ENCODE measurements around the gene GREM2. TPM values are rescaled to one million over a fixed set of nuclear protein-coding genes. Genes with fewer than 3 reads are reported as not detected.

GREM2 gene
- 1 to 10 TPM in 2 of 5 donors, under 1 TPM in 3; 0.23 to 2.9 (median 0.98) TPM for total RNA-seq
- 1.5 TPM for total RNA-seq (2013)
- 0 to 4.2 (median 0.98) reads per million in 29 experiments for total RNA-seq

GRCh38 chr1:240611619-240612480 is at the start of gene GREM2:
Gene GREM2, minus strand, starts transcription at chr1:240612155. Its CDS starts 118,680 bp downstream, at chr1:240493475.
- CTCF ChIA-PET = interaction anchor here in 1 of 2 donors (0.7 kb wide), 1 partner anchor 10 kb away, joined by 4 read pairs; no protein-coding TSS in a partner anchor
- Mint-ChIP-seq H3K4me1 (peaks cover 22 to 49% (median 42%) of the 10 kb centered on the region in 3 donors), H3K27me3 (peaks cover 15 to 32% of the 10 kb centered on the region in 2 donors), H3K9me3 (no peaks in the 10 kb centered on the region), H3K27ac (peak within 1 kb of the TSS; percentile 81 to 88), H3K36me3 (no peaks in the 10 kb centered on the region), H3K4me3 (peak within 1 kb of the TSS; percentile 71 to 89 (median 88))
- H3K9me3 ChIP-seq = no peaks in the 10 kb centered on the region
- H3K4me1 ChIP-seq (ENCODE audit: control insufficient read depth in 1 of 2, extremely low read depth in 1 of 2, insufficient read depth in 2 of 2, low read length in 2 of 2) = peaks cover 0 to 9% of the 10 kb centered on the region in 2 experiments
- peak within 1 kb of the TSS; percentile 50 for H3K27ac ChIP-seq (ENCODE audit: low read length)
- H3K4me3 ChIP-seq (ENCODE audit: control insufficient read depth in 1 of 2, extremely low read depth in 1 of 2, low read length in 1 of 2) = peak within 1 kb of the TSS; percentile 62
- DNase-seq = peak in 30 of 35 experiments; percentile 0 to 49 (median 12)
- POLR2A ChIA-PET = no interaction called here
- no peaks in the 10 kb centered on the region for H3K36me3 ChIP-seq (ENCODE audit: control insufficient read depth in 2 of 2, extremely low read depth in 1 of 2, insufficient read depth in 1 of 2, low read length in 1 of 2)
- peaks cover 6 to 15% of the 10 kb centered on the region in 2 experiments for H3K27me3 ChIP-seq (replicated peaks in 1 of 2; ENCODE audit: control insufficient read depth in 2 of 2, extremely low read depth in 1 of 2, insufficient read depth in 2 of 2, low read length in 1 of 2)
- peak; percentile 52 to 73 (median 64) for ATAC-seq (replicated peaks in 1 of 4)
- 1% methylated on average over 37 of the region's 40 CpGs for WGBS (ENCODE audit: insufficient coverage)

GRCh38 chr1:240658312-240658960 is 46.5 kb upstream of the GREM2 start:
- DNase-seq (no peak), ATAC-seq (replicated peaks in 1 of 4) (no peak)
- peaks cover 0 to 5% (median 0%) of the 10 kb centered on the region in 3 donors for H3K9me3 Mint-ChIP-seq
- Histone ChIP-seq H3K9me3 (no peaks in the 10 kb centered on the region), H3K4me3 (ENCODE audit: control insufficient read depth in 1 of 2, extremely low read depth in 1 of 2, low read length in 1 of 2) (no peak overlapping the region), H3K36me3 (ENCODE audit: control insufficient read depth in 2 of 2, extremely low read depth in 1 of 2, insufficient read depth in 1 of 2, low read length in 1 of 2) (no peaks in the 10 kb centered on the region), H3K27me3 (replicated peaks in 1 of 2; ENCODE audit: control insufficient read depth in 2 of 2, extremely low read depth in 1 of 2, insufficient read depth in 2 of 2, low read length in 1 of 2) (no peaks in the 10 kb centered on the region), H3K27ac (ENCODE audit: low read length) (no peak overlapping the region), H3K4me1 (ENCODE audit: control insufficient read depth in 1 of 2, extremely low read depth in 1 of 2, insufficient read depth in 2 of 2, low read length in 2 of 2) (no peaks in the 10 kb centered on the region)
- H3K4me3 Mint-ChIP-seq = no peak overlapping the region
- WGBS (ENCODE audit: insufficient coverage) = 79% methylated on average over 7 of the region's 12 CpGs
- no peak overlapping the region for H3K27ac Mint-ChIP-seq
- H3K27me3 Mint-ChIP-seq = no peaks in the 10 kb centered on the region
- ChIA-PET CTCF (no interaction called here), POLR2A (no interaction called here)
- H3K4me1 Mint-ChIP-seq = no peaks in the 10 kb centered on the region
- no peaks in the 10 kb centered on the region for H3K36me3 Mint-ChIP-seq

GRCh38 chr1:240656531-240656930 is 44.6 kb upstream of the GREM2 start:
- CTCF ChIA-PET = no interaction called here
- Mint-ChIP-seq H3K27me3 (no peaks in the 10 kb centered on the region), H3K9me3 (peaks cover 0 to 10% (median 0%) of the 10 kb centered on the region in 3 donors), H3K27ac (no peak overlapping the region), H3K4me1 (peaks cover 0 to 8% (median 3%) of the 10 kb centered on the region in 3 donors), H3K4me3 (no peak overlapping the region), H3K36me3 (no peaks in the 10 kb centered on the region)
- H3K27me3 ChIP-seq (replicated peaks in 1 of 2; ENCODE audit: control insufficient read depth in 2 of 2, extremely low read depth in 1 of 2, insufficient read depth in 2 of 2, low read length in 1 of 2) = no peaks in the 10 kb centered on the region
- H3K4me3 ChIP-seq (ENCODE audit: control insufficient read depth in 1 of 2, extremely low read depth in 1 of 2, low read length in 1 of 2) = no peak overlapping the region
- POLR2A ChIA-PET = no interaction called here
- no peaks in the 10 kb centered on the region for H3K9me3 ChIP-seq
- ATAC-seq (replicated peaks in 1 of 4) (no peak), DNase-seq (no peak)
- H3K36me3 ChIP-seq (ENCODE audit: control insufficient read depth in 2 of 2, extremely low read depth in 1 of 2, insufficient read depth in 1 of 2, low read length in 1 of 2) = no peaks in the 10 kb centered on the region
- H3K4me1 ChIP-seq (ENCODE audit: control insufficient read depth in 1 of 2, extremely low read depth in 1 of 2, insufficient read depth in 2 of 2, low read length in 2 of 2) = no peaks in the 10 kb centered on the region
- H3K27ac ChIP-seq (ENCODE audit: low read length) = no peak overlapping the region
- no CpG with 5 or more reads among the region's 4 CpGs for WGBS (ENCODE audit: insufficient coverage)

GRCh38 chr1:240652961-240653409 is 41.0 kb upstream of the GREM2 start:
- Mint-ChIP-seq H3K4me1 (peaks cover 0 to 8% (median 3%) of the 10 kb centered on the region in 3 donors), H3K27ac (peak overlapping the region; percentile 35 to 86), H3K4me3 (peak overlapping the region in 1 of 3 donors; percentile 13), H3K36me3 (no peaks in the 10 kb centered on the region), H3K27me3 (no peaks in the 10 kb centered on the region), H3K9me3 (peaks cover 0 to 14% (median 0%) of the 10 kb centered on the region in 3 donors)
- Histone ChIP-seq H3K27ac (ENCODE audit: low read length) (no peak overlapping the region), H3K4me3 (ENCODE audit: control insufficient read depth in 1 of 2, extremely low read depth in 1 of 2, low read length in 1 of 2) (no peak overlapping the region), H3K27me3 (replicated peaks in 1 of 2; ENCODE audit: control insufficient read depth in 2 of 2, extremely low read depth in 1 of 2, insufficient read depth in 2 of 2, low read length in 1 of 2) (no peaks in the 10 kb centered on the region), H3K36me3 (ENCODE audit: control insufficient read depth in 2 of 2, extremely low read depth in 1 of 2, insufficient read depth in 1 of 2, low read length in 1 of 2) (no peaks in the 10 kb centered on the region), H3K9me3 (no peaks in the 10 kb centered on the region), H3K4me1 (ENCODE audit: control insufficient read depth in 1 of 2, extremely low read depth in 1 of 2, insufficient read depth in 2 of 2, low read length in 2 of 2) (no peaks in the 10 kb centered on the region)
- ATAC-seq (replicated peaks in 1 of 4) = no peak
- no peak for DNase-seq
- WGBS (ENCODE audit: insufficient coverage) = no CpG with 5 or more reads among the region's 3 CpGs
- ChIA-PET CTCF (no interaction called here), POLR2A (no interaction called here)

GRCh38 chr1:240652549-240652948 is 40.6 kb upstream of the GREM2 start:
- no peak overlapping the region for H3K27ac ChIP-seq (ENCODE audit: low read length)
- no peaks in the 10 kb centered on the region for H3K27me3 ChIP-seq (replicated peaks in 1 of 2; ENCODE audit: control insufficient read depth in 2 of 2, extremely low read depth in 1 of 2, insufficient read depth in 2 of 2, low read length in 1 of 2)
- POLR2A ChIA-PET = no interaction called here
- Mint-ChIP-seq H3K36me3 (no peaks in the 10 kb centered on the region), H3K9me3 (peaks cover 0 to 12% (median 0%) of the 10 kb centered on the region in 3 donors), H3K4me1 (peaks cover 0 to 8% (median 3%) of the 10 kb centered on the region in 3 donors), H3K27ac (peak overlapping the region; percentile 35 to 86), H3K27me3 (no peaks in the 10 kb centered on the region), H3K4me3 (peak overlapping the region in 1 of 3 donors; percentile 13)
- H3K9me3 ChIP-seq = no peaks in the 10 kb centered on the region
- no peaks in the 10 kb centered on the region for H3K4me1 ChIP-seq (ENCODE audit: control insufficient read depth in 1 of 2, extremely low read depth in 1 of 2, insufficient read depth in 2 of 2, low read length in 2 of 2)
- WGBS (ENCODE audit: insufficient coverage) = 83% methylated on average over 3 of the region's 8 CpGs
- no peak for DNase-seq
- no peak overlapping the region for H3K4me3 ChIP-seq (ENCODE audit: control insufficient read depth in 1 of 2, extremely low read depth in 1 of 2, low read length in 1 of 2)
- CTCF ChIA-PET = no interaction called here
- ATAC-seq (replicated peaks in 1 of 4) = peak in 1 of 4 experiments; percentile 60
- no peaks in the 10 kb centered on the region for H3K36me3 ChIP-seq (ENCODE audit: control insufficient read depth in 2 of 2, extremely low read depth in 1 of 2, insufficient read depth in 1 of 2, low read length in 1 of 2)

GRCh38 chr1:240650877-240651276 is 38.9 kb upstream of the GREM2 start:
- CTCF ChIA-PET = no interaction called here
- POLR2A ChIA-PET = no interaction called here
- H3K4me1 ChIP-seq (ENCODE audit: control insufficient read depth in 1 of 2, extremely low read depth in 1 of 2, insufficient read depth in 2 of 2, low read length in 2 of 2) = no peaks in the 10 kb centered on the region
- H3K36me3 Mint-ChIP-seq = no peaks in the 10 kb centered on the region
- ATAC-seq (replicated peaks in 1 of 4) (no peak), DNase-seq (no peak)
- H3K36me3 ChIP-seq (ENCODE audit: control insufficient read depth in 2 of 2, extremely low read depth in 1 of 2, insufficient read depth in 1 of 2, low read length in 1 of 2) = no peaks in the 10 kb centered on the region
- no peaks in the 10 kb centered on the region for H3K27me3 Mint-ChIP-seq
- no peak overlapping the region for H3K27ac ChIP-seq (ENCODE audit: low read length)
- H3K27ac Mint-ChIP-seq = no peak overlapping the region
- no peaks in the 10 kb centered on the region for H3K27me3 ChIP-seq (replicated peaks in 1 of 2; ENCODE audit: control insufficient read depth in 2 of 2, extremely low read depth in 1 of 2, insufficient read depth in 2 of 2, low read length in 1 of 2)
- no peaks in the 10 kb centered on the region for H3K9me3 ChIP-seq
- H3K4me1 Mint-ChIP-seq = peaks cover 0 to 8% (median 3%) of the 10 kb centered on the region in 3 donors
- peaks cover 0 to 9% (median 4%) of the 10 kb centered on the region in 3 donors for H3K9me3 Mint-ChIP-seq
- H3K4me3 ChIP-seq (ENCODE audit: control insufficient read depth in 1 of 2, extremely low read depth in 1 of 2, low read length in 1 of 2) = no peak overlapping the region
- H3K4me3 Mint-ChIP-seq = no peak overlapping the region

Data from T-cell (primary cell).